HUES6 (cell line): ENCODE measurements around the gene DUSP10.
A peak's percentile ranks its signal among the peaks of the same experiment; 100 is the strongest.

Experiments used
- H3K27ac ChIP-seq: 2 replicates; pipeline ENCODE4 v1.7.0; 2013; ENCODE audit warnings: low read depth, mild to moderate bottlenecking, low read length, inconsistent platforms
- H3K27me3 ChIP-seq: 2 replicates; pipeline ENCODE4 v1.6.1; 2013; ENCODE audit warnings: low read length; ENCODE audit not compliant: control insufficient read depth, insufficient read depth
- H3K36me3 ChIP-seq: 2 replicates; pipeline ENCODE4 v1.6.1; 2013; ENCODE audit warnings: low read length; ENCODE audit not compliant: control insufficient read depth, insufficient read depth
- H3K4me1 ChIP-seq: 2 replicates; pipeline ENCODE4 v1.6.1; 2013; ENCODE audit warnings: low read length; ENCODE audit not compliant: control insufficient read depth, insufficient read depth
- H3K4me3 ChIP-seq: 2 replicates; pipeline ENCODE4 v1.5.1; 2013; ENCODE audit warnings: low read depth, low read length
- H3K9ac ChIP-seq: one replicate; pipeline ENCODE4 v1.6.1; 2013; ENCODE audit warnings: mild to moderate bottlenecking, low read length
- H3K9me3 ChIP-seq: 2 replicates; pipeline ENCODE4 v1.6.1; 2013; ENCODE audit warnings: low read depth, low read length; ENCODE audit not compliant: control insufficient read depth, insufficient read depth

The DUSP10 gene

DNA sequence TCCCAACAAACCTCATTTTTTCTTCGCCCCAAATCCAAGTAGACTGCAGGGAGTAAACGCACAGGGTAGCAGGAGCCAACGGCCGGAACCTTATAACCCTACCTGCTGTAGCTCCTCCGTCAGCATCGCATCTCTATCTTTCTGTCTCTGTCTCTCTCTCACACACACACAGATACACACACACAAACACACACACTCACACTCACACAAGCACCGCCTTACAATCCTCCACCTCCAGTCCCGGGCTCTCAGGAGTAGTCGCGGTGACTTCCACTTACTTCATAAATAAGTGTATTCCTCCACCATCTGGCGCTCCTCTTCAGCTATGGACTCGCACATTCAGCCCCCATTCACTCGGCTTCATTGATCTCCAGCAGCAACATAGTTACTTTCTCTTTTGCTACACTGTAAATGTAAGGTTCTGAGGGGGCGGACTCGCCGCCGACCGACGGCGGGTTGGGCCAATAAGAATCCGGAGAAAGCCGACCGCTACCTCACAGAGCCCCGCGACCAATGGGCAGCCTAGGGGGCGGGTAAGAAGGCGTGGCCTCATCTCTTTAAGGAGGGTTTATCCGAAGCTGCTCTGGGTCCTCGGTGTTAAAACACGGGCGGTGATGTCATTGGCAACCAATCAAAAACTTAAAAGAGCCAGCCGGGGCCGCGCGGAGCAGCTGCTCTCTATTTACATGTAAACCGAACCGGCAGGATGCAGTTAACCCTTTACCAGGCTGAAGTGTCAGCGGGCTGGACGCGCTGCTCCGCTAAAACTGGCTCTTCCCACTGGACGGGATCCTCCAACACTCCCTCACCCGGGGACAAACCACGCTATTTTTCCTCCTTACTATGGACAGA is at the start of gene DUSP10:
DUSP10 (minus strand) TSS at position 387 of the 852 bp plus-strand sequence. CDS start 2,345 bp downstream, outside the sequence.
- no peaks in the 10 kb centered on the region for H3K9me3 ChIP-seq
- H3K9ac ChIP-seq: peak within 1 kb of the TSS; percentile 84
- peak within 1 kb of the TSS; percentile 66; the same call in 1 of the 2 replicates for H3K27ac ChIP-seq
- peaks cover 10% of the 10 kb centered on the region; the same call in 1 of the 2 replicates for H3K27me3 ChIP-seq
- H3K4me1 ChIP-seq: peaks cover 27% of the 10 kb centered on the region
- H3K4me3 ChIP-seq: peak within 1 kb of the TSS; percentile 80
- H3K36me3 ChIP-seq: peaks cover 29% of the 10 kb centered on the region

DNA sequence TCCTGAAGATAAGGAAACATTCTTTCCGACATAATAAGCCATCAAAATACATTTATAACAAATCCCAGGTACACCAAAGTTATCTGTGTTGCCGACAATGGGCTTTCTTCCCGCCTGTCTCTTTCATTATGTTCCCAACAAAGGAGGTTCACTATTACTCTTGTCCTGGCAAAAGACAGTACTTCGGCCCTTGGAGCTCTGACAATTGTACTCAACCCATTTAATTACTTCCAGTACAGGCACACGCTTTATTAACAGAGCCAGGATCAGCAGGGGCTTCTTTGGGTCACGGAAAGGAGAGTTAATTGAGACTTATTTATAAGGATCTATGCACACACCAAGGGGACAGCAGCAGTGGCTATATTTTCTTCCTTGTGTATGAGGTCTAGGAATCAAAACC is 46.6 kb upstream of the DUSP10 start:
- Histone ChIP-seq H3K27me3 (no peaks in the 10 kb centered on the region), H3K9me3 (no peaks in the 10 kb centered on the region), H3K9ac (no peak overlapping the region), H3K4me3 (no peak overlapping the region), H3K27ac (no peak overlapping the region), H3K4me1 (peaks cover 8% of the 10 kb centered on the region), H3K36me3 (no peaks in the 10 kb centered on the region)

DNA sequence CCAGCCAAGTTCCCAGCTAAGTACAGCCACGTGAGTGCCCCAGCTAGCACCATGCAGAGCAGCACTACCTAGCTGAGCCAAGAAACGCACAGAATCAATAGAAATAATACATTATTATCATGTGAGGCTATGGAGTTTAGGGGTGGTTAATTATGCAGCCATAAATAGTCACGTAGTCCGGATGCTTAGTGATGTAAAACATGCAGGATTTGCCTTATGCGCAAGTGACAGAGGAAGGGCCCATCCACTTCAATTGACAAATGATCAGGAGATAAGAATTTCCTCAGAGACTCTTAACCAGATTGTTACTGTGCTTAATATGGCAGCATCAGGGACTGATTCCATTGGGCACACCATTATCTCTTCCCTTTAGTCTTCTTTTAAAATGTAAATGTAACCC is 44.8 kb upstream of the DUSP10 start:
- H3K36me3 ChIP-seq: no peaks in the 10 kb centered on the region
- H3K27ac ChIP-seq: no peak overlapping the region
- H3K9ac ChIP-seq: no peak overlapping the region
- H3K4me1 ChIP-seq: peaks cover 12% of the 10 kb centered on the region
- H3K9me3 ChIP-seq: no peaks in the 10 kb centered on the region
- no peak overlapping the region for H3K4me3 ChIP-seq
- no peaks in the 10 kb centered on the region for H3K27me3 ChIP-seq

DNA sequence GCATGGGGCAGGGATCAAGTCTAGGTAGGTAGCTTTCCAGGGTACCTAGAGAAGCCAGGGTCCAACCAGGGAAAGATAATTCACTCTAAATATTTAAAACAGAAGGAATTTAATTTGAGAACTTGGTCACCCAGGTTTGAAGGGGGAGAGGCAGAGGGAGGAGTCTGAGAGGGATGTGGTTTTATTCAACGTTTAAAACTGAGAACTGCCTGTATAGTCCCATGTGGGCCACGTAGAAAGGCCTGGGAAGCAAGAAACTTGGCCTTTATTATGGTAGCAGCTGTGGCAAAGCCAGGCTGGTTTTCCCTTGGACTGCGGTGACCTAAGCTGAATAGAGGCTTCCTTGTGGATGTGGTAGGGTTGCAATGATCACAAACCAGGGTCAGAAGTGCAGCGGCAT is 42.0 kb upstream of the DUSP10 start:
- Histone ChIP-seq H3K4me1 (peaks cover 12% of the 10 kb centered on the region), H3K27ac (no peak overlapping the region), H3K9ac (no peak overlapping the region), H3K27me3 (no peaks in the 10 kb centered on the region), H3K36me3 (no peaks in the 10 kb centered on the region), H3K9me3 (no peaks in the 10 kb centered on the region), H3K4me3 (no peak overlapping the region)

DNA sequence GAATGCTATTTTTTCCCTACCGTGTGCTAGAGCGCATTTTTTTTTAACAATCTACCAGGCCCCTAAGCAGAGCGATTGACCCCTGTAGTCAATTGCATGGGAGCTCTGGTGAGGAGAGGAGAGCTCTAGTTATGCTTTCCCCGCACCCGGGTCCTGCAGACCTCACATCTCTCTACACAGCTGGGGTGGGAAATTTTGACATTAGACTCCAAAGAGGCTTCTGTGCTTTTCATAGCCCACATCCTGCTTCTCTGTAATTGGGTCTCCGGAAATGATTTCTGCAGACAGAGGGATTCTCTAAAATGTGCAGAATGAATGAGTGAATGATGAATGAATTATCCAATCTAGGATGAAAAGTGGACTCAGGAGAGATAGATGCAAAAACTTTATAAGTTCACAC is 41.5 kb upstream of the DUSP10 start:
- Histone ChIP-seq H3K9me3 (no peaks in the 10 kb centered on the region), H3K27me3 (no peaks in the 10 kb centered on the region), H3K4me1 (peaks cover 12% of the 10 kb centered on the region), H3K9ac (no peak overlapping the region), H3K4me3 (no peak overlapping the region), H3K36me3 (no peaks in the 10 kb centered on the region), H3K27ac (no peak overlapping the region)

DNA sequence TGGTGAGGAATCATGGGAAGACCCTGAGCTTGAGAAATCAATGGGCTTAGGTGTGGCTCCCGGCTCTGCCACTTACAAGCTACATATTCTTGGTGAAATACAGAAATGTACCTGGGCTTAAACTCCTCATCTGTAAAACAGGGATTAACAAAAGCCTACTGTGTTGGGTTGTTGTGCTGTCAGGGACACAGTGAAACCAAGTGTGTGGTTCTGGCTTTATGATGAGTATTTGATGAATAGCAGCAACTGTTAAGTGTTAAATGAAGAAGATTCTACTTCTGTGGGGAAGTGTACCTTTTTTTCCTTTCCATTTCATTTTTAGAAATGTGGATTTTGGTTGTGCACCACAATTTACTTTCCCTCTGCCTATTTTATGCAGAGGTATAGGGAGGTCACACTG is 41.1 kb upstream of the DUSP10 start:
- H3K36me3 ChIP-seq: no peaks in the 10 kb centered on the region
- peaks cover 12% of the 10 kb centered on the region for H3K4me1 ChIP-seq
- no peak overlapping the region for H3K27ac ChIP-seq
- H3K9me3 ChIP-seq: no peaks in the 10 kb centered on the region
- H3K4me3 ChIP-seq: no peak overlapping the region
- H3K9ac ChIP-seq: no peak overlapping the region
- H3K27me3 ChIP-seq: no peaks in the 10 kb centered on the region

DNA sequence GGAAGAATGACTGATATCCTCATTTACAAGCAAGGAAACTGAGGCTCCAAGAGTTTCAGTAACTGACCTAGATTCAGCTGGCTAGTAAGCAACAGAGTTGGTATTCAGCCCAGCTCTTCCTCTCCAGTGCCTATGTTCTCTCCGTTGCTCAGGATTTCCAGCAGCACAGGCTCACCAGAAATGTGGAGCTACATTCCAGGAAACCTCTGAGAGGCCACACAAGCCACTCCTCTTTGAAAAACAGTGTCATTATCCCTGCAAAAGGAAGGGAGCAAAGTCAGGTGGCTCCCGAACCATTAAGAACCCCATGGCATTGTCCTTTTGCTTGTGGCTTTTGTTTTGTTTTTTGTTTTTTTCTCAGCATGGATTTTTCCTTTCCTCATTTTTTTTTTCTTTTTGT is 40.6 kb upstream of the DUSP10 start:
- H3K9ac ChIP-seq: no peak overlapping the region
- H3K9me3 ChIP-seq: no peaks in the 10 kb centered on the region
- H3K27ac ChIP-seq: no peak overlapping the region
- no peaks in the 10 kb centered on the region for H3K36me3 ChIP-seq
- H3K4me1 ChIP-seq: peaks cover 12% of the 10 kb centered on the region
- no peak overlapping the region for H3K4me3 ChIP-seq
- no peaks in the 10 kb centered on the region for H3K27me3 ChIP-seq

DNA sequence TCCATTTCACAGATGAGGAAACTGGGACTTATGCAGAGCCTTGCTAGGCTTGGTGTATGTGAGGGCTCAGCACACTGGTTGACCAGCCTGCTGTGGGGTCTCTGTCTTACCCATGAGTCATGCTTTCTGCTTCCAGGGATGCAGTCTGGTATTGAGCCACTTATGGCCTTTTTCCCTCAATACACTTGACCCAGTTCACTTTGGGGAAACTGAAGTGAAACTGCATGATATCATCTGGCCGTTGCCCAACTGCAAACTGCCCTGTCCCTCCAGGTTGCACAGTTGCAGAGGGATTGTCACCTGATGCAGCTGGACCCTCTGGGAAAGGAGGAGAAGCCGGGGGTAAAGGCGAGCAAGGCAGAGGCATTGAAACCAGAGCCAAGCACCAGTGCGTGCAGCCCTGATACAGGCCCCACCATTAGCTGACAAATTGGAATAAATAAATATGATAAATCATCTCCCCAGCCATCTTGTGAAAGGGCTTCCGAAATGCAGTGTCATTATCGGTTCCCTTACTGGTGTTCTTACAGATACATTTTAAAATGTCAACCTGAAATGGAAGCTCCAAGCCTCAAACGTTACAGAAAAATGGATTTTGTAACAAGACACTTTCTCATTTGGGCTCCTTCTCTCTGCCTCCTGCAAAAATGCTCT is 39.3 kb upstream of the DUSP10 start:
- no peaks in the 10 kb centered on the region for H3K9me3 ChIP-seq
- H3K27me3 ChIP-seq: no peaks in the 10 kb centered on the region
- H3K4me1 ChIP-seq: 0 out of 2 replicates have a peak, but pooled peaks cover 4% of the 10 kb centered on the region
- H3K9ac ChIP-seq: no peak overlapping the region
- H3K27ac ChIP-seq: no peak overlapping the region
- H3K36me3 ChIP-seq: no peaks in the 10 kb centered on the region
- no peak overlapping the region for H3K4me3 ChIP-seq

DNA sequence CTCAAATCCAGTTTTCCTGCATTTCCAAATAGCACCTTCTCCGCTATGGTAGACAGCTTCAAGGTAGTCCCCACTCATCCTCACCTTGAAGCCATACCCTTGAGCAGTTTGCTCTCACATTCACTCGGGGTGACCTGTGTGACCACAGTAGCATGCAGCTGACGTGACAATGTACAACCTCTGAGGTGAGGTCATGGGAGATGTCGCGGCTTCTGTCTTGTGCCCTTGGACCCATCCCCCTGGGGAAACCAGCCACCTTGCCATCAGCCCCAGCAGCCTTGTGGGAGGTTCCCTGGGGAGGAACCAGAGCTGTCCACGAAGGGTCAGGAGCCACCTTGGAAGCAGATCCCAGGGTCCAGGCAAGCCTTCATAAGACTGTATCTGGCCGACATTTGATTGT is 38.3 kb upstream of the DUSP10 start:
- 0 out of 2 replicates have a peak, but pooled peaks cover 4% of the 10 kb centered on the region for H3K4me1 ChIP-seq
- H3K9ac ChIP-seq: no peak overlapping the region
- no peak overlapping the region for H3K4me3 ChIP-seq
- H3K9me3 ChIP-seq: no peaks in the 10 kb centered on the region
- H3K36me3 ChIP-seq: no peaks in the 10 kb centered on the region
- H3K27ac ChIP-seq: no peak overlapping the region
- no peaks in the 10 kb centered on the region for H3K27me3 ChIP-seq

DNA sequence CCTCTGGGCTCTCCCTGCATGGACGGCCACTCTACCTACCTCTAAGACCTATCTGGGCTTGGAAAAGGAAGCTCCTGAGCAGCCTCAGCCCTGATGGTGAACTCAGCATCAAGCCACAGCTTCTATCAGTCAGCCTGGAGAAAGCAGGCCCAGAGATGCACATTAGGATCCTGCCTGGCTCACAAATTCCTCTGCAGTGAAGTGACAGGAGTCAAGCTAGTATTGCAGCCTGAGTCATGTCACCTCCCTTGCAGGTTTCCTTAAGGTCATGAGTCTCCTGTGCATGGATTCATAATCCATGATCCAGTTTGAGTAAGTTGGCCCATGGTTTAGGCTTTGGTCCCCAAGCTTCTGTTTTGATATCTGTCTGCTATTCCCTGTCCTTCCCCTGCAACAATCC is 37.9 kb upstream of the DUSP10 start:
- no peaks in the 10 kb centered on the region for H3K36me3 ChIP-seq
- no peaks in the 10 kb centered on the region for H3K9me3 ChIP-seq
- no peak overlapping the region for H3K27ac ChIP-seq
- H3K9ac ChIP-seq: no peak overlapping the region
- H3K27me3 ChIP-seq: no peaks in the 10 kb centered on the region
- 0 out of 2 replicates have a peak, but pooled peaks cover 4% of the 10 kb centered on the region for H3K4me1 ChIP-seq
- H3K4me3 ChIP-seq: no peak overlapping the region

DNA sequence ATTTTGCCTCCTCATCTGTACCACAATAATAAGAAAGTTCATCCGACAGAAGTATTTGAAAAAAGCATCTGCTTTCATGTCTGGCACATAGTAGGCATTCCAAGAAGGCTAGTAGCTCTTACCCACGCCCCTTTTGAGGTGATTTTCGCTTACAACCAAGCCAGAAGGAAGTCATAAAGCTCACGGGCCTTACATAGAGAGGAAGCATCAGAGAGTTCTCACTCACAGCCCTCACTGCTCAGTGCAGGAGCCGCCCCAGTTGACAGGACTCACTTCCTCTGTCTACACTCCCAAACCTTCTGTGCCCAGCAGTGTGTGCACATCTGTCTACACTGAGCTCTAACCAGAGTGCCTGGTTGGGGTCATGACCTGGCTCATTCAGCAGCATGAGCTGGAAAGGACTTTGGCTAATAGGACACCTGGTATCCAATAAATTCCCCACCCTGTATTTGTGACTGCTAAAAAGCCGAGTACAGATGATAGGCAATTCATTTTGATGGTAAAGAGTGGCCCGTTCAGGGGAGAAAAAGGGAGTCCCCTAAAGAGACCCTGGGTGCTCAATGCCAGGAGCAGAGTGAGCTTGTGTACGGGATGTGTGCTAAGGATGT is 36.8 kb upstream of the DUSP10 start:
- no peaks in the 10 kb centered on the region for H3K36me3 ChIP-seq
- no peaks in the 10 kb centered on the region for H3K27me3 ChIP-seq
- no peak overlapping the region for H3K4me3 ChIP-seq
- no peak overlapping the region for H3K9ac ChIP-seq
- 0 out of 2 replicates have a peak, but pooled peaks cover 4% of the 10 kb centered on the region for H3K4me1 ChIP-seq
- H3K9me3 ChIP-seq: no peaks in the 10 kb centered on the region
- H3K27ac ChIP-seq: no peak overlapping the region
